Activated CD8-positive, alpha-beta memory T cell treated with anti-CD3 and anti-CD28 coated beads, Interleukin-2, amount 10 ng/mL, durations not matched to agents 7 days and 5 days (primary cell): ENCODE measurements around the gene IMMT. TPM values are rescaled to one million over a fixed set of nuclear protein-coding genes. Genes with fewer than 3 reads are reported as not detected.

Experiments used
- ATAC-seq: fragments of 150-1000 bp; cut with Tn5 transposase; one replicate; pipeline ENCODE4 v1.10.0; 2021; ENCODE audit warnings: moderate library complexity
- CTCF ChIA-PET: fragments of 350-600 bp; sonication (Branson Sonifier 250); formaldehyde crosslinking; loops from one replicate; lab custom pipeline; 2021; ENCODE audit warnings: antibody characterized with exemption; lab: Charles Lee
- DNase-seq: peaks from one replicate; pipeline ENCODE4 v3.0.0-alpha.2; 2020
- H3K27ac Mint-ChIP-seq: one replicate; pipeline ENCODE4 v1.8.0; 2021; ENCODE audit warnings: mild to moderate bottlenecking, mixed read lengths
- H3K27me3 Mint-ChIP-seq: one replicate; pipeline ENCODE4 v1.8.0; 2021; ENCODE audit warnings: mixed read lengths
- H3K36me3 Mint-ChIP-seq: one replicate; pipeline ENCODE4 v1.8.0; 2021; ENCODE audit warnings: mild to moderate bottlenecking, mixed read lengths
- H3K4me1 Mint-ChIP-seq: one replicate; pipeline ENCODE4 v1.8.0; 2021; ENCODE audit warnings: mixed read lengths
- H3K4me3 Mint-ChIP-seq: one replicate; pipeline ENCODE4 v1.8.0; 2021; ENCODE audit warnings: mild to moderate bottlenecking, moderate library complexity, mixed read lengths
- H3K9me3 Mint-ChIP-seq: one replicate; pipeline ENCODE4 v1.8.0; 2022; ENCODE audit warnings: low read depth, mixed read lengths
- total RNA-seq, 2 experiments: library from RNA; stranded (reverse); gene quantifications; one replicate each; pipeline ENCODE4 v1.2.3, GENCODE V29; 2021

Gene IMMT
- total RNA-seq, 2 experiments from 2014 or later, result 130 to 162 TPM

- Mint-ChIP-seq H3K4me1 (peaks cover 14% of the 10 kb centered on the region), H3K9me3 (no peaks in the 10 kb centered on the region), H3K27me3 (no peaks in the 10 kb centered on the region), H3K27ac (no peak overlapping the region), H3K36me3 (no peaks in the 10 kb centered on the region), H3K4me3 (no peak overlapping the region)
- no peak for ATAC-seq
- DNase-seq, result no peak
- CTCF ChIA-PET, result interaction anchor here (1.9 kb wide), 1 partner anchor 11 kb away, joined by 5 read pairs; no protein-coding TSS in a partner anchor
Observed at GRCh38 chr2:86223927-86224560, 28.8 kb upstream of the IMMT start.

GRCh38 chr2:86223140-86223926, 28.1 kb upstream of the IMMT start:
- Mint-ChIP-seq H3K27me3 (no peaks in the 10 kb centered on the region), H3K4me3 (no peak overlapping the region), H3K36me3 (no peaks in the 10 kb centered on the region), H3K9me3 (no peaks in the 10 kb centered on the region), H3K27ac (no peak overlapping the region), H3K4me1 (peaks cover 15% of the 10 kb centered on the region)
- DNase-seq, result no peak
- no peak for ATAC-seq
- CTCF ChIA-PET, result interaction anchor here (1.4 to 1.9 kb wide), 2 partner anchors 10 to 80 kb away, joined by 3 to 5 read pairs; no protein-coding TSS in a partner anchor

- Mint-ChIP-seq H3K4me3 (no peak overlapping the region), H3K9me3 (peaks cover 7% of the 10 kb centered on the region), H3K27ac (no peak overlapping the region), H3K4me1 (peaks cover 23% of the 10 kb centered on the region), H3K27me3 (no peaks in the 10 kb centered on the region), H3K36me3 (peaks cover 9% of the 10 kb centered on the region)
- ATAC-seq, result peak; percentile 68
- DNase-seq, result peak; percentile 73
- CTCF ChIA-PET, result interaction anchor here (0.6 to 2.1 kb wide), 36 partner anchors 8 to 574 kb away, joined by 3 to 22 read pairs (median 4); partner anchors contain the start of genes KDM3A, MRPL35, POLR1A and REEP1
Observed at GRCh38 chr2:86221066-86221684, 25.9 kb upstream of the IMMT start.

- CTCF ChIA-PET, result interaction anchor here (0.7 to 2.1 kb wide), 17 partner anchors 9 to 459 kb away, joined by 3 to 22 read pairs (median 5); partner anchors contain the start of genes MRPL35 and REEP1
- H3K9me3 Mint-ChIP-seq, result peaks cover 7% of the 10 kb centered on the region
- DNase-seq (no peak), ATAC-seq (no peak)
- peaks cover 19% of the 10 kb centered on the region for H3K4me1 Mint-ChIP-seq
- no peak overlapping the region for H3K4me3 Mint-ChIP-seq
- H3K27me3 Mint-ChIP-seq, result no peaks in the 10 kb centered on the region
- peaks cover 9% of the 10 kb centered on the region for H3K36me3 Mint-ChIP-seq
- H3K27ac Mint-ChIP-seq, result no peak overlapping the region
Observed at GRCh38 chr2:86219896-86220295, 24.6 kb upstream of the IMMT start.

GRCh38 chr2:86218124-86218523, 22.9 kb upstream of the IMMT start:
- Mint-ChIP-seq H3K4me3 (no peak overlapping the region), H3K27me3 (no peaks in the 10 kb centered on the region), H3K36me3 (peaks cover 10% of the 10 kb centered on the region), H3K9me3 (peaks cover 7% of the 10 kb centered on the region), H3K4me1 (peaks cover 15% of the 10 kb centered on the region), H3K27ac (peak overlapping the region; percentile 56)
- CTCF ChIA-PET, result no interaction called here
- DNase-seq, result no peak
- ATAC-seq, result no peak

- Mint-ChIP-seq H3K4me1 (peaks cover 15% of the 10 kb centered on the region), H3K27ac (no peak overlapping the region), H3K36me3 (peaks cover 18% of the 10 kb centered on the region), H3K4me3 (no peak overlapping the region), H3K9me3 (peaks cover 7% of the 10 kb centered on the region), H3K27me3 (no peaks in the 10 kb centered on the region)
- DNase-seq, result no peak
- CTCF ChIA-PET, result no interaction called here
- no peak for ATAC-seq
Observed at GRCh38 chr2:86216575-86217555, 21.6 kb upstream of the IMMT start.

GRCh38 chr2:86214503-86214832, 19.2 kb upstream of the IMMT start:
- no peaks in the 10 kb centered on the region for H3K27me3 Mint-ChIP-seq
- CTCF ChIA-PET, result interaction anchor here (1.1 to 1.7 kb wide), 2 partner anchors 10 to 13 kb away, joined by 4 to 5 read pairs; no protein-coding TSS in a partner anchor
- DNase-seq (no peak), ATAC-seq (no peak)
- H3K4me1 Mint-ChIP-seq, result peaks cover 12% of the 10 kb centered on the region
- H3K27ac Mint-ChIP-seq, result no peak overlapping the region
- H3K9me3 Mint-ChIP-seq, result peaks cover 7% of the 10 kb centered on the region
- H3K4me3 Mint-ChIP-seq, result no peak overlapping the region
- peaks cover 35% of the 10 kb centered on the region for H3K36me3 Mint-ChIP-seq

GRCh38 chr2:86213699-86214502, 18.6 kb upstream of the IMMT start:
- CTCF ChIA-PET, result interaction anchor here (1.7 kb wide), 1 partner anchor 11 kb away, joined by 5 read pairs; no protein-coding TSS in a partner anchor
- no peak overlapping the region for H3K27ac Mint-ChIP-seq
- H3K4me3 Mint-ChIP-seq, result no peak overlapping the region
- DNase-seq (no peak), ATAC-seq (no peak)
- H3K9me3 Mint-ChIP-seq, result peaks cover 7% of the 10 kb centered on the region
- H3K27me3 Mint-ChIP-seq, result no peaks in the 10 kb centered on the region
- peaks cover 38% of the 10 kb centered on the region for H3K36me3 Mint-ChIP-seq
- peaks cover 12% of the 10 kb centered on the region for H3K4me1 Mint-ChIP-seq

GRCh38 chr2:86213056-86213455, 17.8 kb upstream of the IMMT start:
- peaks cover 41% of the 10 kb centered on the region for H3K36me3 Mint-ChIP-seq
- peaks cover 4% of the 10 kb centered on the region for H3K9me3 Mint-ChIP-seq
- H3K27me3 Mint-ChIP-seq, result no peaks in the 10 kb centered on the region
- CTCF ChIA-PET, result interaction anchor here (1.7 kb wide), 1 partner anchor 12 kb away, joined by 5 read pairs; no protein-coding TSS in a partner anchor
- DNase-seq, result no peak
- H3K4me3 Mint-ChIP-seq, result no peak overlapping the region
- ATAC-seq, result no peak
- H3K27ac Mint-ChIP-seq, result no peak overlapping the region
- H3K4me1 Mint-ChIP-seq, result peaks cover 5% of the 10 kb centered on the region

- H3K4me3 Mint-ChIP-seq, result no peak overlapping the region
- H3K9me3 Mint-ChIP-seq, result no peaks in the 10 kb centered on the region
- no peak overlapping the region for H3K27ac Mint-ChIP-seq
- peaks cover 43% of the 10 kb centered on the region for H3K36me3 Mint-ChIP-seq
- DNase-seq, result no peak
- CTCF ChIA-PET, result interaction anchor here (1.6 kb wide), 1 partner anchor 9 kb away, joined by 5 read pairs; no protein-coding TSS in a partner anchor
- ATAC-seq, result no peak
- H3K27me3 Mint-ChIP-seq, result no peaks in the 10 kb centered on the region
- peaks cover under 1% of the 10 kb centered on the region for H3K4me1 Mint-ChIP-seq
Observed at GRCh38 chr2:86211796-86212188, 16.5 kb upstream of the IMMT start.

GRCh38 chr2:86211033-86211795, 16.0 kb upstream of the IMMT start:
- H3K9me3 Mint-ChIP-seq, result no peaks in the 10 kb centered on the region
- no peaks in the 10 kb centered on the region for H3K27me3 Mint-ChIP-seq
- H3K27ac Mint-ChIP-seq, result peak overlapping the region; percentile 28
- peaks cover 47% of the 10 kb centered on the region for H3K36me3 Mint-ChIP-seq
- no peak overlapping the region for H3K4me3 Mint-ChIP-seq
- DNase-seq (no peak), ATAC-seq (no peak)
- H3K4me1 Mint-ChIP-seq, result no peaks in the 10 kb centered on the region
- CTCF ChIA-PET, result interaction anchor here (1.6 kb wide), 1 partner anchor 9 kb away, joined by 5 read pairs; no protein-coding TSS in a partner anchor
